Nephron (organoid): ENCODE measurements around the gene TLR1.
"Not testable (repeated sequence)": the region's sequence is repeated elsewhere in the genome, so short reads cannot be mapped to it uniquely, and the experiment has no call there.

ENCODE experiments used
- H3K27ac Mint-ChIP-seq, 3 experiments: 2 replicates each; pipeline ENCODE4 v1.8.0; 2020; ENCODE audit warnings: mixed read lengths in 3 of 3, mild to moderate bottlenecking in 2 of 3, moderate library complexity in 1 of 3
- H3K27me3 Mint-ChIP-seq: 2 replicates; pipeline ENCODE4 v1.8.0; 2021; ENCODE audit warnings: low read depth, mild to moderate bottlenecking, moderate library complexity, mixed read lengths
- H3K36me3 Mint-ChIP-seq: 2 replicates; pipeline ENCODE4 v1.8.0; 2020; ENCODE audit warnings: low read depth, mixed read lengths
- H3K4me1 Mint-ChIP-seq: 2 replicates; pipeline ENCODE4 v1.8.0; 2020; ENCODE audit warnings: mixed read lengths
- H3K4me3 Mint-ChIP-seq, 3 experiments: 2 replicates each; pipeline ENCODE4 v1.8.0; 2020; ENCODE audit warnings: mild to moderate bottlenecking in 3 of 3, mixed read lengths in 3 of 3, moderate library complexity in 2 of 3
- H3K9me3 Mint-ChIP-seq: 2 replicates; pipeline ENCODE4 v1.8.0; 2020; ENCODE audit warnings: mixed read lengths
- CTCF ChIP-seq, 3 experiments: fragments of 200-600 bp; sonication (generic); IDR thresholded peaks; one replicate each; pipeline ENCODE4 v1.5.0; 2021; ENCODE audit warnings: antibody characterized with exemption in 3 of 3; ENCODE audit not compliant: unreplicated experiment in 3 of 3

TLR1 gene

GRCh38 chr4:38775326-38775725 lies 29.3 kb downstream of the TLR1 start:
- Mint-ChIP-seq H3K4me1 (no peaks in the 10 kb centered on the region), H3K27ac (no peak overlapping the region), H3K4me3 (no peak overlapping the region), H3K9me3 (peaks cover 17% of the 10 kb centered on the region), H3K36me3 (no peaks in the 10 kb centered on the region), H3K27me3 (peaks cover 4% of the 10 kb centered on the region)
- TF ChIP-seq CTCF (IDR thresholded peaks at IDR 0.05; ENCODE audit: unreplicated experiment in 3 of 3): no peak

GRCh38 chr4:38774181-38774955 lies 30.2 kb downstream of the TLR1 start:
- Mint-ChIP-seq H3K36me3 (no peaks in the 10 kb centered on the region), H3K27me3 (peaks cover 4% of the 10 kb centered on the region), H3K27ac (no peak overlapping the region), H3K4me1 (peaks cover 1% of the 10 kb centered on the region), H3K9me3 (peaks cover 17% of the 10 kb centered on the region), H3K4me3 (no peak overlapping the region)
- TF ChIP-seq CTCF (IDR thresholded peaks at IDR 0.05; ENCODE audit: unreplicated experiment in 3 of 3): no peak

GRCh38 chr4:38770281-38770680 lies 34.3 kb downstream of the TLR1 start:
- not testable (repeated sequence) for H3K36me3 Mint-ChIP-seq, H3K27me3 Mint-ChIP-seq, H3K4me3 Mint-ChIP-seq
- H3K4me1 Mint-ChIP-seq: peaks cover 14% of the 10 kb centered on the region
- H3K9me3 Mint-ChIP-seq: peaks cover 12% of the 10 kb centered on the region
- H3K27ac Mint-ChIP-seq: peak overlapping the region in 1 of 3 experiments; percentile 29

GRCh38 chr4:38769857-38770256 lies 34.7 kb downstream of the TLR1 start:
- H3K27me3 Mint-ChIP-seq: peaks cover 4% of the 10 kb centered on the region
- peaks cover 14% of the 10 kb centered on the region for H3K4me1 Mint-ChIP-seq
- no peaks in the 10 kb centered on the region for H3K36me3 Mint-ChIP-seq
- peaks cover 11% of the 10 kb centered on the region for H3K9me3 Mint-ChIP-seq
- TF ChIP-seq CTCF (IDR thresholded peaks at IDR 0.05; ENCODE audit: unreplicated experiment in 3 of 3): no peak
- H3K4me3 Mint-ChIP-seq: no peak overlapping the region
- peak overlapping the region in 1 of 3 experiments; percentile 29 for H3K27ac Mint-ChIP-seq

- H3K9me3 Mint-ChIP-seq: peaks cover 6% of the 10 kb centered on the region
- peaks cover 4% of the 10 kb centered on the region for H3K27me3 Mint-ChIP-seq
- TF ChIP-seq CTCF (IDR thresholded peaks at IDR 0.05; ENCODE audit: unreplicated experiment in 3 of 3): no peak
- H3K4me3 Mint-ChIP-seq: no peak overlapping the region
- peak overlapping the region in 2 of 3 experiments; percentile 5 to 84 for H3K27ac Mint-ChIP-seq
- no peaks in the 10 kb centered on the region for H3K36me3 Mint-ChIP-seq
- H3K4me1 Mint-ChIP-seq: peaks cover 14% of the 10 kb centered on the region
Measured at GRCh38 chr4:38769441-38769840, 35.1 kb downstream of the TLR1 start.

GRCh38 chr4:38768968-38769394 lies 35.6 kb downstream of the TLR1 start:
- H3K27me3 Mint-ChIP-seq: peaks cover 4% of the 10 kb centered on the region
- no peaks in the 10 kb centered on the region for H3K36me3 Mint-ChIP-seq
- H3K4me1 Mint-ChIP-seq: peaks cover 14% of the 10 kb centered on the region
- peaks cover 3% of the 10 kb centered on the region for H3K9me3 Mint-ChIP-seq
- no peak for TF ChIP-seq CTCF (IDR thresholded peaks at IDR 0.05; ENCODE audit: unreplicated experiment in 3 of 3)
- H3K27ac Mint-ChIP-seq: peak overlapping the region in 2 of 3 experiments; percentile 5 to 84
- H3K4me3 Mint-ChIP-seq: no peak overlapping the region

GRCh38 chr4:38766940-38767339 lies 37.7 kb downstream of the TLR1 start:
- not testable (repeated sequence) for H3K9me3 Mint-ChIP-seq, H3K27ac Mint-ChIP-seq, H3K4me3 Mint-ChIP-seq, H3K27me3 Mint-ChIP-seq, H3K36me3 Mint-ChIP-seq
- peaks cover 14% of the 10 kb centered on the region for H3K4me1 Mint-ChIP-seq
